Testis (tissue), 2 donors: Measurements from ENCODE around the gene HELZ.

Source experiments
- CTCF ChIP-seq, 3 experiments: fragments of 450-650 bp in 2 of 3; fragments of 200-600 bp in 1 of 3; sonication (generic) in 1 of 3; IDR thresholded peaks; one replicate each; pipeline ENCODE4 v1.5.1; 2016 to 2019; ENCODE audit warnings: antibody characterized with exemption in 3 of 3, mild to moderate bottlenecking in 2 of 3, moderate library complexity in 1 of 3
- POLR2A ChIP-seq: fragments of 450-650 bp; IDR thresholded peaks from one replicate; pipeline ENCODE4 v1.6.1; 2017; ENCODE audit warnings: antibody characterized with exemption, mild to moderate bottlenecking, moderate library complexity

- TF ChIP-seq CTCF (IDR thresholded peaks at IDR 0.05): no peak
- no peak for TF ChIP-seq POLR2A
Measured at GRCh38 chr17:67046398-67046797, 198.6 kb downstream of the HELZ start.
